Lower lobe of right lung (tissue), 2 donors: ENCODE data around the gene MICAL3. TPM values are rescaled to one million over a fixed set of nuclear protein-coding genes. Genes with fewer than 3 reads are reported as not detected.

Source experiments
- ATAC-seq, 2 donors: fragments of 200-7000 bp; cut with Tn5 transposase; one replicate each; pipeline ENCODE4 v1.9.1; 2020 to 2022; ENCODE audit warnings: mild to moderate bottlenecking in 2 of 2, moderate library complexity in 2 of 2
- DNase-seq: peaks from one replicate; pipeline ENCODE4 v3.0.0-alpha.2; 2020
- H3K27ac ChIP-seq: fragments of 200-600 bp; one replicate; pipeline ENCODE4 v1.8.0; 2022
- H3K27me3 ChIP-seq: fragments of 200-600 bp; one replicate; pipeline ENCODE4 v1.8.0; 2022; ENCODE audit warnings: low read depth
- H3K36me3 ChIP-seq: fragments of 200-600 bp; one replicate; pipeline ENCODE4 v1.8.0; 2022; ENCODE audit warnings: mild to moderate bottlenecking
- H3K4me1 ChIP-seq: fragments of 200-600 bp; one replicate; pipeline ENCODE4 v1.8.0; 2022
- H3K4me3 ChIP-seq: fragments of 200-600 bp; one replicate; pipeline ENCODE4 v1.8.0; 2022; ENCODE audit warnings: mild to moderate bottlenecking
- H3K9me3 ChIP-seq: fragments of 200-600 bp; one replicate; pipeline ENCODE4 v1.8.0; 2022
- intact Hi-C: fragments of 100-400 bp; cut with DNase I; formaldehyde crosslinking; loops from one replicate; pipeline ENCODE4 v1.11.0; 2022
- total RNA-seq: library from RNA; stranded (reverse); fragmentation: NEBNext Ultra II Directional; extraction: Animal tissue kit (Norgen Biotek cat#: 25700); gene quantifications from one replicate; pipeline ENCODE4 v1.2.1, GENCODE V29; 2021
- TF ChIP-seq, protein P1 (sequence below): fragments of 200-600 bp; IDR thresholded peaks from one replicate; pipeline ENCODE4 v1.8.0; 2022; ENCODE audit warnings: antibody characterized with exemption, mild to moderate bottlenecking
- donor health status: DM: no; HTN: yes; CAD: no; lungs with severe emphysema.

The MICAL3 gene
- total RNA-seq, 1 donor from 2014 or later: 23.5 TPM

DNA sequence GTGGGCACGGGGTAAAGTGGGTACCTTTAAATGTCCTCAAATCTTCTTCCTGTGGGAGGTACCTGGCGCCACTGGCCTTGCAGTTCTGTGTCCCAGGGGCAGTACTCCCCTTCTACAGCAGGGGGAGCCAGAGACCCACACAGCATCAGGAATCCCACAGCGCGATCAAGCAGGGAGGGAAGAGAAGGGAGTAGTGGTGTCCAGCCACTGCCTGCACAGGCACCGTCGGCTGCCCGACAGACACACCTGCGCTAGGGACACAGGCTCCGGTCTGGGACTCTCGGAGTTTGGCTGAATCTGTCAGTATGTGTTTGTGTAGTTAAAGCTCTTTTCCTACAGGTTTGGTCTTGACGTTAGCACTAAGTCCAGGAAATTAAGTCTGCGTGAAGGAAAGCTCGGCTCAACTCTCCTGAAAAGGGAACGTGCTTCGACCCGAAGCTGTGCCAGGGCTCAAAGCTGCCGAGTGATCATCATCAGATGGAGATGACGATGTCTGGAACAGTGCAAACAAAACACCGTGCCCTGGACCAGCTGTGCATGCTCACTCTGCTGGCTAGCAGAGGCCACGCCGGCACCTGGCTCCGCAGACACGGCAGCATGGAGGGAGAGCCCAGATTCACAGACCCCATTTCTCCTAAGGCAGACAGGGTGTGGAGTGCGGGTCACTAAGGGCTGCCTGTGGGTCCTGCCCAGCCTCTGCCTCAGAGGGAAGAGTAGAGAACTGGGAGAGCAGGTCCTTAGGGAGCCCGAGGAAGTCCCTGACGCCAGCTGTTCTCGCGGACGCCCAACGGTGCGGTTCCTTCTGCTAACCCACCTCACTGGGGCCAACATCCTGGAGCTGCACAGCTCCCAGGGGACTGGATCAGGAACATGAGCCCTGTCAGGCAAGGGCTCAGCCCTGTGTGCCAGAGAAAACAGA lies 194.1 kb downstream of the MICAL3 start:
- Histone ChIP-seq H3K27me3 (no peaks in the 10 kb centered on the region), H3K4me3 (no peak overlapping the region), H3K27ac (no peak overlapping the region), H3K4me1 (no peaks in the 10 kb centered on the region), H3K36me3 (peaks cover 11% of the 10 kb centered on the region), H3K9me3 (no peaks in the 10 kb centered on the region)
- TF ChIP-seq, protein P1, sequence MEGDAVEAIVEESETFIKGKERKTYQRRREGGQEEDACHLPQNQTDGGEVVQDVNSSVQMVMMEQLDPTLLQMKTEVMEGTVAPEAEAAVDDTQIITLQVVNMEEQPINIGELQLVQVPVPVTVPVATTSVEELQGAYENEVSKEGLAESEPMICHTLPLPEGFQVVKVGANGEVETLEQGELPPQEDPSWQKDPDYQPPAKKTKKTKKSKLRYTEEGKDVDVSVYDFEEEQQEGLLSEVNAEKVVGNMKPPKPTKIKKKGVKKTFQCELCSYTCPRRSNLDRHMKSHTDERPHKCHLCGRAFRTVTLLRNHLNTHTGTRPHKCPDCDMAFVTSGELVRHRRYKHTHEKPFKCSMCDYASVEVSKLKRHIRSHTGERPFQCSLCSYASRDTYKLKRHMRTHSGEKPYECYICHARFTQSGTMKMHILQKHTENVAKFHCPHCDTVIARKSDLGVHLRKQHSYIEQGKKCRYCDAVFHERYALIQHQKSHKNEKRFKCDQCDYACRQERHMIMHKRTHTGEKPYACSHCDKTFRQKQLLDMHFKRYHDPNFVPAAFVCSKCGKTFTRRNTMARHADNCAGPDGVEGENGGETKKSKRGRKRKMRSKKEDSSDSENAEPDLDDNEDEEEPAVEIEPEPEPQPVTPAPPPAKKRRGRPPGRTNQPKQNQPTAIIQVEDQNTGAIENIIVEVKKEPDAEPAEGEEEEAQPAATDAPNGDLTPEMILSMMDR: peak; percentile 99
- ATAC-seq (peak; percentile 94 to 95), DNase-seq (peak; percentile 83)
- intact Hi-C loops: no loop called here

DNA sequence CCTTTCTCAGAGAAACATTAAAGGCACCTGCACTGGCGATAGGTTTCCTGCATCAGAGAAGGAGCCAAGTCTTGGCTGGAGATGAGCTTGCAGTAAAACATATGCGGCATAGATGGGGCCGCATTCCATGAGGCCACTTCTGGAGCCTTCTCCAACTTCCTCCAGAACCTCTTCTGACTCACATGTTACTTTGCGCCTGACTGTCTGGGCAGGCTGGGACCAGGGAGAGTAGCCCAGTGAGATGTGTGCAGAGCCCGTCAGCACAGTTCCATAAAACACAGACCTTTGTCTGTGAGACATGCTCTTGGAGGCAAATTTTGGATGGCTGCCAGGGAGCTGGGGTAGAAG lies 194.7 kb downstream of the MICAL3 start:
- H3K4me1 ChIP-seq: no peaks in the 10 kb centered on the region
- ATAC-seq: peak in 1 of 2 donors; percentile 18
- intact Hi-C loops: no loop called here
- no peak for DNase-seq
- H3K36me3 ChIP-seq: peaks cover 14% of the 10 kb centered on the region
- H3K9me3 ChIP-seq: no peaks in the 10 kb centered on the region
- TF ChIP-seq, protein P1: no peak
- H3K27me3 ChIP-seq: no peaks in the 10 kb centered on the region
- no peak overlapping the region for H3K27ac ChIP-seq
- H3K4me3 ChIP-seq: no peak overlapping the region

DNA sequence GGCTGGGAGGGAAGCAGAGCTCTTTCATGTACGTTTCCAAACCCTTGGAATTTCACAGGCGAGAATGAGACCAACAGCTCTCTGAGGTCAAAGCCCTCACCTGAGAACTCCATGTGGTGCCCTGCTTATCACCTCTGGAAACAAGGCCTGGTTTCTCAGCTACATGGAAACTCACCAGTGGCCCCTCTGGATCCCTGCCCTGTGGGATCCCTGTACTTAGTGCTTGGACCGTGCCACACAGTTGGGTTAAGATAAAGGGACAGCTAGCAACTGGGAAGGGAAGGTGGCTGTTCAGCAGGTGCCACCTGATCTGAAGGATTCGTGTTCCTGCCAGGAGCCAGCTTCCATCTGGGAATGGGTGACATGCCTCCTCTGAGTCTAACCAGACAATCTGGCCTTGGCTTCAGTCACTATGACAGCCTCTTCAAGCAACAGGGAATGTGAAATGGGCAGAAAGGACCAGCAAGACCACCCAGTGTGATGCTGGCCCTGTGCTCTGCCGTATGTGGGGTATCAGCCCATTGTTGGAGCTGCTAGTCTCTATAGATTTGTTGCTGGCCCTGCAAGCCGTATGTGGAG lies 195.8 kb downstream of the MICAL3 start:
- no peak for ATAC-seq
- TF ChIP-seq, protein P1: no peak
- no peak for DNase-seq
- Histone ChIP-seq H3K9me3 (no peaks in the 10 kb centered on the region), H3K4me3 (no peak overlapping the region), H3K27me3 (no peaks in the 10 kb centered on the region), H3K36me3 (peaks cover 16% of the 10 kb centered on the region), H3K27ac (no peak overlapping the region), H3K4me1 (no peaks in the 10 kb centered on the region)
- intact Hi-C loops: no loop called here

DNA sequence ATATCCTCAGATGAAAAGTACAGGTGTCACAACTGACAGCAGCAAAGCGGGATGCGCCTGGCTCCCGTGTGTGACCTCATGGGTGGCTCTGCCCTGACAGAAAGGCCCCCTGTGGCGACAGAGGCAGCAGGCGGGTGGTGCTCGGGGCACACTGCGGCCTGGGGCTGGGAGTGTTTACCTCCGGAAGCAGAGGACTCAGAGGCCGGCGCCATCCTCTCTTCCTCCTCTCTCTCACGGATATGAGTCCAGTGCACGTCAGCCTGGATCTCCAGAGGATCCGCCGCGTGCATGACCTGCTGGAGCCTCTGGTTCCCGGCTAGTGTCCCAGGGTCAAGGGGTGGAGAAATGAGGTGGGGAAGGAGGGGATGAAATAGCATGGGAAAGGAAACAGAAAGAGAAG lies 196.9 kb downstream of the MICAL3 start:
- H3K27me3 ChIP-seq: no peaks in the 10 kb centered on the region
- no peak overlapping the region for H3K4me3 ChIP-seq
- ATAC-seq: no peak
- H3K9me3 ChIP-seq: no peaks in the 10 kb centered on the region
- peaks cover 19% of the 10 kb centered on the region for H3K36me3 ChIP-seq
- TF ChIP-seq, protein P1: no peak
- no peaks in the 10 kb centered on the region for H3K4me1 ChIP-seq
- intact Hi-C loops: no loop called here
- H3K27ac ChIP-seq: no peak overlapping the region
- no peak for DNase-seq

DNA sequence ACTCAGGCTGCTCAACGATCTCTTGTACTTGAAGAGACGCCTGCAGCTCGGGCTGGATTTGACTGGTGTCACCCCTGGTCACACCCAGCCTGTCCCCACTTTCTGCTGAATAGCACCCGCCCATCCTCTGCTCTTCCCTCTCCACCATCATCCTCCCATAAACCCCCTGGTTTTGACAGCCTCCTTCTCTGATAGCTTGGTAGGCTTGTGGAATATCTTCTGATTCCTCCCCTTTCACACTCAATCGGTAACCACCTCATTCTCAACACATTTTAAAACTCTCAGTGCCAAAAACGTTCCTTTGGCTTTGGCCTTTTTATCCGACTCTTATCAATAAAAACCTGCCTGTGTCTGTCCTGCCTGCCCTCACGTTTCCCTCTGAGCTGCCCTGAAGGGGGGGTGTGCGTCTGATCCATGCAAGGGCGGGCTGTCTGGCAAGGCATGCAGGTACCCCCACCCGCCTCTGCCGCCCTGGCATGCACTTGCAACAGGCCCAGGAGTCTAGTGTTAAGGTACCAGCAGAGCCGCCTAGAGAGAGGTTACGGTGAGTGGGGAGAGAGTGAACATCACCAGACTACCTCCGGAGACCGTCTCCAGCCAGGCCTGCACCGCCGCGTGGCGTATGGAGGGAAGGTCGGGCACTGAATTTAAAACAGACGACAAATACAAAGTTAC lies 198.3 kb downstream of the MICAL3 start:
- Histone ChIP-seq H3K4me3 (no peak overlapping the region), H3K4me1 (no peaks in the 10 kb centered on the region), H3K27me3 (no peaks in the 10 kb centered on the region), H3K9me3 (no peaks in the 10 kb centered on the region), H3K27ac (no peak overlapping the region), H3K36me3 (peaks cover 27% of the 10 kb centered on the region)
- ATAC-seq: no peak
- no peak for DNase-seq
- intact Hi-C loops: no loop called here
- TF ChIP-seq, protein P1: no peak
